ENCODE measurements around the gene PUSL1.

DNA sequence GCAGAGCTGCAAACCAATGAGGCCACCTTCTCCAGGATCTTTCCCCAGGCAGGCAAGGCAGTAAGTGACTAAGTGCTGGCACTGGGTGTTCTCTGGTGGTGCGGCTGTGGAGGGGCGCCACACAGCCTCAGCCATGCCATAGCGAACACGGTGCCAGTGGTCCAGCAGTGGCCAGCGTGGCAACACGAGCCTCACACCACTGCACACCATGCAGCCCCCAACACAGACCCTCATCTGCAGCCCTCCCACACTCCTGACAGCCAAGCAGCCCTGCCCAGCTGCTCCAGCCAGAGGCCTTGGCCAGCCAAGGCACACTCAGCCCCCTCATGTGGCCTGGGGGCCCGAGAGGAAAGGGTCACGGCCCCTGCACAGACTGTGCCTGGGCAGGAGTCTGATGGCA, 13.1 kb downstream of the PUSL1 start:
- TF ChIP-seq POLR2A (IDR thresholded peaks at IDR 0.05; ENCODE audit: low read depth, low read length): no peak
- no peak for TF ChIP-seq TAF1 (IDR thresholded peaks at IDR 0.05; ENCODE audit: borderline replicate concordance, low read depth, low read length)
- TF ChIP-seq POLR2AphosphoS5 (IDR thresholded peaks at IDR 0.05; ENCODE audit: low read depth, low read length): no peak
